Measurements from ENCODE around the gene HS6ST3. TPM values are rescaled to one million over a fixed set of nuclear protein-coding genes. Genes with fewer than 3 reads are reported as not detected.

HS6ST3 gene
- total RNA-seq, 1 experiment from 2014 or later: 1.2 TPM

DNA sequence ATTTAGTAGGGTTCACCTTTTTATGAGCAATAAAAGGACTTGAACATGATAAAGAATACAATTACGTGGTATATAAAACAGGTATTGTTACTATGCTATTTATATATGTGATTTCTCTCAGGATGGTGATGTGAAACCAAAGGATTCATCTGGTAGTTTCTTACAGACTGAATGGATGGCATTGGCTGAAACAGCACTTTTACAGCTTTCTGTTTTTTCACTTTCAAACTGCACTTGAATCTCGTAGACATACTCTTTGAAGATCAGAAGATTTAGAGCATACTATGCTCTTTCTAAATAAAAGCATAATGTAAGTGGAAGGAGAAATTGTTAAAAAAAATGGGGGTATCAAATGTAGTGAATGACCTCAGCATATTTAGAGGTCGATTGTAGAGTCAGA lies 354.8 kb downstream of the HS6ST3 start:
- no peak overlapping the region for H3K4me3 Mint-ChIP-seq
- H3K36me3 Mint-ChIP-seq: 0 out of 2 replicates have a peak, but pooled peaks cover 3% of the 10 kb centered on the region
- no peak for DNase-seq (ENCODE audit: low spot score)
- H3K9me3 Mint-ChIP-seq: peaks cover 3% of the 10 kb centered on the region; the same call in 1 of the 2 replicates
- H3K4me1 Mint-ChIP-seq: peaks cover 6% of the 10 kb centered on the region
- TF ChIP-seq EMX1 (CRISPR knock-in tag; IDR thresholded peaks at IDR 0.05): no peak
- TF ChIP-seq ZNF232 (CRISPR knock-in tag; IDR thresholded peaks at IDR 0.05): no peak
- TF ChIP-seq, protein P1, sequence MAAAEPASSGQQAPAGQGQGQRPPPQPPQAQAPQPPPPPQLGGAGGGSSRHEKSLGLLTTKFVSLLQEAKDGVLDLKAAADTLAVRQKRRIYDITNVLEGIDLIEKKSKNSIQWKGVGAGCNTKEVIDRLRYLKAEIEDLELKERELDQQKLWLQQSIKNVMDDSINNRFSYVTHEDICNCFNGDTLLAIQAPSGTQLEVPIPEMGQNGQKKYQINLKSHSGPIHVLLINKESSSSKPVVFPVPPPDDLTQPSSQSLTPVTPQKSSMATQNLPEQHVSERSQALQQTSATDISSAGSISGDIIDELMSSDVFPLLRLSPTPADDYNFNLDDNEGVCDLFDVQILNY (CRISPR knock-in tag; IDR thresholded peaks at IDR 0.05): no peak
- TF ChIP-seq, protein P2, sequence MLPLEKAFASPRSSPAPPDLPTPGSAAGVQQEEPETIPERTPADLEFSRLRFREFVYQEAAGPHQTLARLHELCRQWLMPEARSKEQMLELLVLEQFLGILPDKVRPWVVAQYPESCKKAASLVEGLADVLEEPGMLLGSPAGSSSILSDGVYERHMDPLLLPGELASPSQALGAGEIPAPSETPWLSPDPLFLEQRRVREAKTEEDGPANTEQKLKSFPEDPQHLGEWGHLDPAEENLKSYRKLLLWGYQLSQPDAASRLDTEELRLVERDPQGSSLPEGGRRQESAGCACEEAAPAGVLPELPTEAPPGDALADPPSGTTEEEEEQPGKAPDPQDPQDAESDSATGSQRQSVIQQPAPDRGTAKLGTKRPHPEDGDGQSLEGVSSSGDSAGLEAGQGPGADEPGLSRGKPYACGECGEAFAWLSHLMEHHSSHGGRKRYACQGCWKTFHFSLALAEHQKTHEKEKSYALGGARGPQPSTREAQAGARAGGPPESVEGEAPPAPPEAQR (CRISPR knock-in tag; IDR thresholded peaks at IDR 0.05): no peak
- no peak for TF ChIP-seq RELA (CRISPR knock-in tag; IDR thresholded peaks at IDR 0.05; ENCODE audit: borderline replicate concordance)
- TF ChIP-seq PRRX2 (CRISPR knock-in tag; IDR thresholded peaks at IDR 0.05): no peak
- TF ChIP-seq IRF2 (CRISPR knock-in tag; IDR thresholded peaks at IDR 0.05; ENCODE audit: borderline replicate concordance, low read depth): no peak
- TF ChIP-seq CBFB (CRISPR knock-in tag; IDR thresholded peaks at IDR 0.05; ENCODE audit: low read depth): no peak
- no peak for TF ChIP-seq ZNF263 (CRISPR knock-in tag; IDR thresholded peaks at IDR 0.05; ENCODE audit: low read depth)
- no peak for TF ChIP-seq ETV6 (CRISPR knock-in tag; IDR thresholded peaks at IDR 0.05)
- TF ChIP-seq CREB1 (CRISPR knock-in tag; IDR thresholded peaks at IDR 0.05): no peak
- H3K27me3 Mint-ChIP-seq (ENCODE audit: low read depth): no peaks in the 10 kb centered on the region
- ChIA-PET CTCF (no interaction called here), POLR2A (no interaction called here)
- no peak for ATAC-seq
- H3K27ac Mint-ChIP-seq: no peak overlapping the region

DNA sequence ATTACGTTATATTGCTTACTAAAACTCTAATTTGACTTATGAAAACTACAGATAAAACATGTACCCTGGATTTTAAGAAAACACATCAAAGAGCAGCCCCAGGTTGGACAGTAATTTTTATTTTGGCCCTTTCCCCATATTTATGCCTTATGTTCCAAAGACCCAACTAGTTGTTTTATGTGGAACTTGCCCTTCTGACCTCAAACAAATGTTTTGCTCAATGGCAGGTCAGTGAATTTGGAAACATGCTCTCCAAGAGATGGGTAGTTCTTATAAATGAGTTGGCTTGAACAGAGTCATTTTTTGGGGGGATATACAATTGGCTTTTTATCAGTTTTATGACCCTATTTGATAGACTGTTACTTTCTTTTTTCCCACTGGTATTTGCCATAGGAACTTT lies 360.0 kb downstream of the HS6ST3 start:
- H3K4me3 Mint-ChIP-seq: no peak overlapping the region
- no peak overlapping the region for H3K27ac Mint-ChIP-seq
- H3K27me3 Mint-ChIP-seq (ENCODE audit: low read depth): no peaks in the 10 kb centered on the region
- peaks cover 10% of the 10 kb centered on the region for H3K4me1 Mint-ChIP-seq
- CTCF ChIA-PET: no interaction called here
- POLR2A ChIA-PET: no interaction called here
- ATAC-seq (no peak), DNase-seq (ENCODE audit: low spot score) (no peak)
- 0 out of 2 replicates have a peak, but pooled peaks cover 3% of the 10 kb centered on the region for H3K36me3 Mint-ChIP-seq
- TF ChIP-seq SP1 (CRISPR knock-in tag; conservative IDR thresholded peaks at IDR 0.05): no peak
- TF ChIP-seq, protein P2 (CRISPR knock-in tag; IDR thresholded peaks at IDR 0.05): no peak
- TF ChIP-seq, protein P3, sequence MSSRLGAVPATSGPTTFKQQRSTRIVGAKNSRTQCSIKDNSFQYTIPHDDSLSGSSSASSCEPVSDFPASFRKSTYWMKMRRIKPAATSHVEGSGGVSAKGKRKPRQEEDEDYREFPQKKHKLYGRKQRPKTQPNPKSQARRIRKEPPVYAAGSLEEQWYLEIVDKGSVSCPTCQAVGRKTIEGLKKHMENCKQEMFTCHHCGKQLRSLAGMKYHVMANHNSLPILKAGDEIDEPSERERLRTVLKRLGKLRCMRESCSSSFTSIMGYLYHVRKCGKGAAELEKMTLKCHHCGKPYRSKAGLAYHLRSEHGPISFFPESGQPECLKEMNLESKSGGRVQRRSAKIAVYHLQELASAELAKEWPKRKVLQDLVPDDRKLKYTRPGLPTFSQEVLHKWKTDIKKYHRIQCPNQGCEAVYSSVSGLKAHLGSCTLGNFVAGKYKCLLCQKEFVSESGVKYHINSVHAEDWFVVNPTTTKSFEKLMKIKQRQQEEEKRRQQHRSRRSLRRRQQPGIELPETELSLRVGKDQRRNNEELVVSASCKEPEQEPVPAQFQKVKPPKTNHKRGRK (CRISPR knock-in tag; IDR thresholded peaks at IDR 0.05; ENCODE audit: borderline replicate concordance): no peak
- no peak for TF ChIP-seq NFATC4 (CRISPR knock-in tag; IDR thresholded peaks at IDR 0.05)
- no peak for TF ChIP-seq CREM (CRISPR knock-in tag; IDR thresholded peaks at IDR 0.05)
- TF ChIP-seq, protein P4, sequence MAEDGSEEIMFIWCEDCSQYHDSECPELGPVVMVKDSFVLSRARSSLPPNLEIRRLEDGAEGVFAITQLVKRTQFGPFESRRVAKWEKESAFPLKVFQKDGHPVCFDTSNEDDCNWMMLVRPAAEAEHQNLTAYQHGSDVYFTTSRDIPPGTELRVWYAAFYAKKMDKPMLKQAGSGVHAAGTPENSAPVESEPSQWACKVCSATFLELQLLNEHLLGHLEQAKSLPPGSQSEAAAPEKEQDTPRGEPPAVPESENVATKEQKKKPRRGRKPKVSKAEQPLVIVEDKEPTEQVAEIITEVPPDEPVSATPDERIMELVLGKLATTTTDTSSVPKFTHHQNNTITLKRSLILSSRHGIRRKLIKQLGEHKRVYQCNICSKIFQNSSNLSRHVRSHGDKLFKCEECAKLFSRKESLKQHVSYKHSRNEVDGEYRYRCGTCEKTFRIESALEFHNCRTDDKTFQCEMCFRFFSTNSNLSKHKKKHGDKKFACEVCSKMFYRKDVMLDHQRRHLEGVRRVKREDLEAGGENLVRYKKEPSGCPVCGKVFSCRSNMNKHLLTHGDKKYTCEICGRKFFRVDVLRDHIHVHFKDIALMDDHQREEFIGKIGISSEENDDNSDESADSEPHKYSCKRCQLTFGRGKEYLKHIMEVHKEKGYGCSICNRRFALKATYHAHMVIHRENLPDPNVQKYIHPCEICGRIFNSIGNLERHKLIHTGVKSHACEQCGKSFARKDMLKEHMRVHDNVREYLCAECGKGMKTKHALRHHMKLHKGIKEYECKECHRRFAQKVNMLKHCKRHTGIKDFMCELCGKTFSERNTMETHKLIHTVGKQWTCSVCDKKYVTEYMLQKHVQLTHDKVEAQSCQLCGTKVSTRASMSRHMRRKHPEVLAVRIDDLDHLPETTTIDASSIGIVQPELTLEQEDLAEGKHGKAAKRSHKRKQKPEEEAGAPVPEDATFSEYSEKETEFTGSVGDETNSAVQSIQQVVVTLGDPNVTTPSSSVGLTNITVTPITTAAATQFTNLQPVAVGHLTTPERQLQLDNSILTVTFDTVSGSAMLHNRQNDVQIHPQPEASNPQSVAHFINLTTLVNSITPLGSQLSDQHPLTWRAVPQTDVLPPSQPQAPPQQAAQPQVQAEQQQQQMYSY (CRISPR knock-in tag; IDR thresholded peaks at IDR 0.05): no peak
- TF ChIP-seq, protein P5, sequence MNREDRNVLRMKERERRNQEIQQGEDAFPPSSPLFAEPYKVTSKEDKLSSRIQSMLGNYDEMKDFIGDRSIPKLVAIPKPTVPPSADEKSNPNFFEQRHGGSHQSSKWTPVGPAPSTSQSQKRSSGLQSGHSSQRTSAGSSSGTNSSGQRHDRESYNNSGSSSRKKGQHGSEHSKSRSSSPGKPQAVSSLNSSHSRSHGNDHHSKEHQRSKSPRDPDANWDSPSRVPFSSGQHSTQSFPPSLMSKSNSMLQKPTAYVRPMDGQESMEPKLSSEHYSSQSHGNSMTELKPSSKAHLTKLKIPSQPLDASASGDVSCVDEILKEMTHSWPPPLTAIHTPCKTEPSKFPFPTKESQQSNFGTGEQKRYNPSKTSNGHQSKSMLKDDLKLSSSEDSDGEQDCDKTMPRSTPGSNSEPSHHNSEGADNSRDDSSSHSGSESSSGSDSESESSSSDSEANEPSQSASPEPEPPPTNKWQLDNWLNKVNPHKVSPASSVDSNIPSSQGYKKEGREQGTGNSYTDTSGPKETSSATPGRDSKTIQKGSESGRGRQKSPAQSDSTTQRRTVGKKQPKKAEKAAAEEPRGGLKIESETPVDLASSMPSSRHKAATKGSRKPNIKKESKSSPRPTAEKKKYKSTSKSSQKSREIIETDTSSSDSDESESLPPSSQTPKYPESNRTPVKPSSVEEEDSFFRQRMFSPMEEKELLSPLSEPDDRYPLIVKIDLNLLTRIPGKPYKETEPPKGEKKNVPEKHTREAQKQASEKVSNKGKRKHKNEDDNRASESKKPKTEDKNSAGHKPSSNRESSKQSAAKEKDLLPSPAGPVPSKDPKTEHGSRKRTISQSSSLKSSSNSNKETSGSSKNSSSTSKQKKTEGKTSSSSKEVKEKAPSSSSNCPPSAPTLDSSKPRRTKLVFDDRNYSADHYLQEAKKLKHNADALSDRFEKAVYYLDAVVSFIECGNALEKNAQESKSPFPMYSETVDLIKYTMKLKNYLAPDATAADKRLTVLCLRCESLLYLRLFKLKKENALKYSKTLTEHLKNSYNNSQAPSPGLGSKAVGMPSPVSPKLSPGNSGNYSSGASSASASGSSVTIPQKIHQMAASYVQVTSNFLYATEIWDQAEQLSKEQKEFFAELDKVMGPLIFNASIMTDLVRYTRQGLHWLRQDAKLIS (CRISPR knock-in tag; IDR thresholded peaks at IDR 0.05; ENCODE audit: borderline replicate concordance): no peak
- TF ChIP-seq MXD4 (CRISPR knock-in tag; IDR thresholded peaks at IDR 0.05; ENCODE audit: borderline replicate concordance): no peak
- no peak for TF ChIP-seq JUN (CRISPR knock-in tag; IDR thresholded peaks at IDR 0.05)
- no peak for TF ChIP-seq ZNF121 (CRISPR knock-in tag; IDR thresholded peaks at IDR 0.05)
- TF ChIP-seq SMAD3 (CRISPR knock-in tag; IDR thresholded peaks at IDR 0.05; ENCODE audit: borderline replicate concordance): no peak
- TF ChIP-seq HMGA2 (CRISPR knock-in tag; IDR thresholded peaks at IDR 0.05): no peak
- no peak for TF ChIP-seq NR1H2 (CRISPR knock-in tag; IDR thresholded peaks at IDR 0.05)
- TF ChIP-seq TP53 (CRISPR knock-in tag; IDR thresholded peaks at IDR 0.05): no peak
- no peak for TF ChIP-seq MYBL2 (CRISPR knock-in tag; IDR thresholded peaks at IDR 0.05)
- no peaks in the 10 kb centered on the region for H3K9me3 Mint-ChIP-seq

Measured in WTC11 (cell line).